ENCODE measurements around the gene PEAK1. TPM values are rescaled to one million over a fixed set of nuclear protein-coding genes. Genes with fewer than 3 reads are reported as not detected.

The PEAK1 gene
- total and polyA plus RNA-seq, 10 of the 15 experiments (the other 5 are each of a cell fraction or from before 2014, with no cell fraction given), result 0.62 to 24.2 (median 11.2) TPM

GRCh38 chr15:77455696-77456321 lies 35.9 kb upstream of the PEAK1 start (continued):
- TF ChIP-seq, protein P1, sequence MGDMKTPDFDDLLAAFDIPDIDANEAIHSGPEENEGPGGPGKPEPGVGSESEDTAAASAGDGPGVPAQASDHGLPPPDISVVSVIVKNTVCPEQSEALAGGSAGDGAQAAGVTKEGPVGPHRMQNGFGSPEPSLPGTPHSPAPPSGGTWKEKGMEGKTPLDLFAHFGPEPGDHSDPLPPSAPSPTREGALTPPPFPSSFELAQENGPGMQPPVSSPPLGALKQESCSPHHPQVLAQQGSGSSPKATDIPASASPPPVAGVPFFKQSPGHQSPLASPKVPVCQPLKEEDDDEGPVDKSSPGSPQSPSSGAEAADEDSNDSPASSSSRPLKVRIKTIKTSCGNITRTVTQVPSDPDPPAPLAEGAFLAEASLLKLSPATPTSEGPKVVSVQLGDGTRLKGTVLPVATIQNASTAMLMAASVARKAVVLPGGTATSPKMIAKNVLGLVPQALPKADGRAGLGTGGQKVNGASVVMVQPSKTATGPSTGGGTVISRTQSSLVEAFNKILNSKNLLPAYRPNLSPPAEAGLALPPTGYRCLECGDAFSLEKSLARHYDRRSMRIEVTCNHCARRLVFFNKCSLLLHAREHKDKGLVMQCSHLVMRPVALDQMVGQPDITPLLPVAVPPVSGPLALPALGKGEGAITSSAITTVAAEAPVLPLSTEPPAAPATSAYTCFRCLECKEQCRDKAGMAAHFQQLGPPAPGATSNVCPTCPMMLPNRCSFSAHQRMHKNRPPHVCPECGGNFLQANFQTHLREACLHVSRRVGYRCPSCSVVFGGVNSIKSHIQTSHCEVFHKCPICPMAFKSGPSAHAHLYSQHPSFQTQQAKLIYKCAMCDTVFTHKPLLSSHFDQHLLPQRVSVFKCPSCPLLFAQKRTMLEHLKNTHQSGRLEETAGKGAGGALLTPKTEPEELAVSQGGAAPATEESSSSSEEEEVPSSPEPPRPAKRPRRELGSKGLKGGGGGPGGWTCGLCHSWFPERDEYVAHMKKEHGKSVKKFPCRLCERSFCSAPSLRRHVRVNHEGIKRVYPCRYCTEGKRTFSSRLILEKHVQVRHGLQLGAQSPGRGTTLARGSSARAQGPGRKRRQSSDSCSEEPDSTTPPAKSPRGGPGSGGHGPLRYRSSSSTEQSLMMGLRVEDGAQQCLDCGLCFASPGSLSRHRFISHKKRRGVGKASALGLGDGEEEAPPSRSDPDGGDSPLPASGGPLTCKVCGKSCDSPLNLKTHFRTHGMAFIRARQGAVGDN (IDR thresholded peaks at IDR 0.05), result no peak
- TF ChIP-seq ZZZ3 (IDR thresholded peaks at IDR 0.05; ENCODE audit: control insufficient read depth, insufficient read length, low read depth) (no peak), IKZF1 (conservative IDR thresholded peaks at IDR 0.05) (0 out of 2 replicates have a peak, but pooled peaks have one; percentile 23), SUZ12 (IDR thresholded peaks at IDR 0.05; ENCODE audit: unreplicated experiment) (no peak)

DNA sequence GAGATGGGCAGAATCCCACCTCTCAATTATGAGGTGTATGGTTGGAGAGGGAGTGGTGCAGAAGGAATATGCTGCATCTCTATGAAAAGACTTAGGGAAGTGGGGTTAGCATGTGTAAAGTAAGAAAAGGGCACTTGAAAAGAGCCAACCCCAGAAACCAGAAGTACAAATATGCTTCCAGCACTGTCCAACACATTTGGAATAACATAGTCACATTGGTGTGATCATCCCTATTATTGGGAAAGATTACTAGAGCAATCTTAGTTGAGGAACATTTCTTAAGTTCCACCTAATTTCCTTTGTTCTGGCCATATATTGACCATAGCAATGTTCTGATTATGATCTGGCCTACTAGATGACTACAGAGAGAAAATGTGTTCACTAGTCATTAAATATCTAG lies 35.0 kb upstream of the PEAK1 start:
- ChIA-PET SMC1A (ENCODE audit: uncharacterized antibody, unreplicated experiment) (no interaction called here), CTCF (interaction anchor here (1.2 kb wide), 1 partner anchor 88 kb away, joined by 3 read pairs; no protein-coding TSS in a partner anchor), RAD21 (ENCODE audit: unreplicated experiment) (interaction anchor here (1.7 kb wide), 1 partner anchor 88 kb away, joined by 3 read pairs; no protein-coding TSS in a partner anchor), POLR2A (no interaction called here)
- intact Hi-C loops (cut with micrococcal nuclease; ENCODE audit: unreplicated experiment) (no loop called here), in situ Hi-C loops (cut with MboI) (no loop called here)
- Histone ChIP-seq H2AFZ (ENCODE audit: control insufficient read depth, low read depth, low read length) (no peak overlapping the region), H3K27me3 (replicated peaks in 1 of 2; ENCODE audit: control insufficient read depth in 2 of 2, insufficient read depth in 2 of 2, low read length in 1 of 2) (no peaks in the 10 kb centered on the region), H3K9me3 (replicated peaks; ENCODE audit: control insufficient read depth, insufficient read depth, low read length) (no peaks in the 10 kb centered on the region), H3K36me3 (ENCODE audit: control insufficient read depth in 2 of 2, insufficient read depth in 2 of 2, low read length in 1 of 2) (peaks cover 0 to 9% of the 10 kb centered on the region in 2 experiments; a peak in 3 of 4 replicates), H3K4me1 (ENCODE audit: control insufficient read depth, insufficient read depth, low read length) (peaks cover 10% of the 10 kb centered on the region), H4K20me1 (ENCODE audit: control insufficient read depth, insufficient read depth) (no peaks in the 10 kb centered on the region), H3K4me2 (ENCODE audit: control insufficient read depth, insufficient read depth) (no peak overlapping the region), H3K27ac (ENCODE audit: control insufficient read depth, insufficient read depth) (no peak overlapping the region), H3K4me3 (no peak overlapping the region), H3K79me2 (ENCODE audit: control insufficient read depth, insufficient read depth, low read length) (no peaks in the 10 kb centered on the region; the same call in 1 of the 2 replicates), H3K9ac (ENCODE audit: control insufficient read depth, insufficient read depth, low read length) (no peak overlapping the region)
- FAIRE-seq, result no peak
- no peak for ATAC-seq
- no TSS peak for BruUV-seq (replicated peaks)
- no peak for DNase-seq (ENCODE audit: low read depth, low spot score)
- TF ChIP-seq NBN (IDR thresholded peaks at IDR 0.05) (no peak), MYB (IDR thresholded peaks at IDR 0.05; ENCODE audit: borderline replicate concordance, low read depth, low read length) (no peak), RAD51 (IDR thresholded peaks at IDR 0.05) (no peak), BHLHE40 (IDR thresholded peaks at IDR 0.05; ENCODE audit: borderline replicate concordance in 1 of 2, low read depth in 2 of 2, low read length in 1 of 2) (no peak), ZSCAN29 (IDR thresholded peaks at IDR 0.05) (no peak), PAX5 (IDR thresholded peaks at IDR 0.05; ENCODE audit: borderline replicate concordance, low read depth, low read length) (no peak), MTA3 (IDR thresholded peaks at IDR 0.05; ENCODE audit: borderline replicate concordance, low read length) (no peak), NR2C2 (IDR thresholded peaks at IDR 0.05; ENCODE audit: borderline replicate concordance, control insufficient read depth, insufficient read length, low read depth) (no peak), NKRF (conservative IDR thresholded peaks at IDR 0.05) (no peak)
- TF ChIP-seq, protein P2, sequence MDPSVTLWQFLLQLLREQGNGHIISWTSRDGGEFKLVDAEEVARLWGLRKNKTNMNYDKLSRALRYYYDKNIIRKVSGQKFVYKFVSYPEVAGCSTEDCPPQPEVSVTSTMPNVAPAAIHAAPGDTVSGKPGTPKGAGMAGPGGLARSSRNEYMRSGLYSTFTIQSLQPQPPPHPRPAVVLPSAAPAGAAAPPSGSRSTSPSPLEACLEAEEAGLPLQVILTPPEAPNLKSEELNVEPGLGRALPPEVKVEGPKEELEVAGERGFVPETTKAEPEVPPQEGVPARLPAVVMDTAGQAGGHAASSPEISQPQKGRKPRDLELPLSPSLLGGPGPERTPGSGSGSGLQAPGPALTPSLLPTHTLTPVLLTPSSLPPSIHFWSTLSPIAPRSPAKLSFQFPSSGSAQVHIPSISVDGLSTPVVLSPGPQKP (IDR thresholded peaks at IDR 0.05; ENCODE audit: low read depth, low read length), result no peak

Measured in GM12878 (cell line).